Heart left ventricle (tissue), 16 donors: ENCODE results near the gene COG4. TPM values are rescaled to one million over a fixed set of nuclear protein-coding genes. Genes with fewer than 3 reads are reported as not detected.

ENCODE experiments used
- ATAC-seq, 4 donors: fragments of 200-7000 bp; cut with Tn5 transposase; one replicate each; pipeline ENCODE4 v1.9.1; 2020 to 2022; ENCODE audit warnings: moderate library complexity in 4 of 4, mild to moderate bottlenecking in 3 of 4, moderate number of reproducible peaks in 1 of 4
- DNase-seq, 5 donors: peaks; one replicate each; pipeline ENCODE4 v3.0.0-alpha.2; 2020
- H3K27ac ChIP-seq, 12 donors: fragments of 200-600 bp; sonication (generic) in 4 of 12; one replicate each; pipeline versions ENCODE4 v1.5.0 to v1.8.0; 2016 to 2022; ENCODE audit warnings: mild to moderate bottlenecking in 2 of 12
- H3K27me3 ChIP-seq, 9 donors: fragments of 200-600 bp; sonication (generic) in 2 of 9; one replicate each; pipeline versions ENCODE4 v1.5.1 to v1.8.0; 2016 to 2022; ENCODE audit warnings: mild to moderate bottlenecking in 3 of 9
- H3K36me3 ChIP-seq, 9 donors: fragments of 200-600 bp; sonication (generic) in 2 of 9; one replicate each; pipeline versions ENCODE4 v1.5.0 to v1.8.0; 2018 to 2022; ENCODE audit warnings: mild to moderate bottlenecking in 2 of 9
- H3K4me1 ChIP-seq, 12 donors: fragments of 200-600 bp; sonication (generic) in 4 of 12; one replicate each; pipeline versions ENCODE4 v1.5.0 to v1.8.0; 2016 to 2022; ENCODE audit warnings: mild to moderate bottlenecking in 3 of 12
- H3K4me3 ChIP-seq, 12 donors: fragments of 200-600 bp; sonication (generic) in 4 of 12; one replicate each; pipeline versions ENCODE4 v1.5.0 to v1.8.0; 2017 to 2022; ENCODE audit warnings: mild to moderate bottlenecking in 9 of 12, moderate library complexity in 4 of 12
- H3K9me3 ChIP-seq, 12 donors: fragments of 200-600 bp; sonication (generic) in 4 of 12; one replicate each; pipeline versions ENCODE4 v1.5.0 to v1.8.0; 2016 to 2022; ENCODE audit warnings: mild to moderate bottlenecking in 1 of 12
- POLR2A ChIP-seq, 2 donors: fragments of 450-650 bp; IDR thresholded peaks; one replicate each; pipeline ENCODE4 v1.6.1; 2017; ENCODE audit warnings: antibody characterized with exemption in 2 of 2, mild to moderate bottlenecking in 2 of 2, moderate library complexity in 2 of 2
- WGBS, 4 donors: extraction: QIAGEN DNeasy Blood & Tissue Kit in 2 of 4; methylation state at CpG; one replicate each; pipeline versions ENCODE4 v1.1.5 to v1.1.7; 2013 to 2018; 5-methylcytosine and 5-hydroxymethylcytosine counted together
- intact Hi-C, 10 donors: fragments of 100-400 bp; cut with DNase I; formaldehyde crosslinking; loops; one replicate each; pipeline versions ENCODE4 v1.11.1 to v1.14.2; 2022
- polyA plus RNA-seq, 2 donors: library from polyadenylated mRNA; stranded (reverse); fragments of 200-250 nt; gene quantifications; one replicate each; pipeline ENCODE4 v1.2.3, GENCODE V29; 2013
- total RNA-seq, 9 donors: library from RNA; depleted of rRNA in 2 of 9; stranded (reverse); fragments of >200 nt in 2 of 9; fragmentation: NEBNext Ultra II Directional in 3 of 9; extraction: Animal tissue kit (Norgen Biotek cat#: 25700) in 3 of 9; gene quantifications; one replicate each; pipeline versions ENCODE4 v1.1.0 to v1.2.4, GENCODE V29; 2016 to 2023
- TF ChIP-seq, protein P1 (sequence below), 12 donors: fragments of 200-600 bp; sonication (generic) in 4 of 12; IDR thresholded peaks; one replicate each; pipeline versions ENCODE4 v1.5.0 to v1.8.0; 2018 to 2022; ENCODE audit warnings: antibody characterized with exemption in 12 of 12, mild to moderate bottlenecking in 5 of 12
- donor health status: ischemic (EF 13 %, LVEDD 7.1; RV severe dilation, severe dysfunction).
- donor health status: healthy with polysubstance abuse.
- donor health status: DM: no; HTN: yes; CAD: no.
- donor health status: DM: no; HTN: no; CAD: no.
- donor health status: ischemic (EF 25% LVEDD 6.9; RV normal size, moderate dysfunction).
- donor health status: ischemic (EF 25% LVEDD 5.7; RV mildly dilated, moderate dysfunction).
- donor health status: healthy.
- donor health status: DM: yes; HTN: yes; CAD: no.
- donor health status: ischemic (EF 35%, LVEDD 5.7; RV mildly dilated, moderate dysfunction).
- donor health status: nonischemic (EF 11% LVEDD 7.7; RV severe dilation, severe dysfunction).
- donor health status: DM: yes; HTN: yes; CAD: no.
- donor health status: PGD.
- donor health status: ischemic (EF 29% LVEDD 5.4; RV normal size, mild dysfunction).
- donor health status: nonischemic (EF 23%, LVEDD 6.1; RV moderate dilation, normal function).

Gene COG4
- total and polyA plus RNA-seq, 11 donors: 30.7 to 45.7 (median 39.8) TPM

DNA sequence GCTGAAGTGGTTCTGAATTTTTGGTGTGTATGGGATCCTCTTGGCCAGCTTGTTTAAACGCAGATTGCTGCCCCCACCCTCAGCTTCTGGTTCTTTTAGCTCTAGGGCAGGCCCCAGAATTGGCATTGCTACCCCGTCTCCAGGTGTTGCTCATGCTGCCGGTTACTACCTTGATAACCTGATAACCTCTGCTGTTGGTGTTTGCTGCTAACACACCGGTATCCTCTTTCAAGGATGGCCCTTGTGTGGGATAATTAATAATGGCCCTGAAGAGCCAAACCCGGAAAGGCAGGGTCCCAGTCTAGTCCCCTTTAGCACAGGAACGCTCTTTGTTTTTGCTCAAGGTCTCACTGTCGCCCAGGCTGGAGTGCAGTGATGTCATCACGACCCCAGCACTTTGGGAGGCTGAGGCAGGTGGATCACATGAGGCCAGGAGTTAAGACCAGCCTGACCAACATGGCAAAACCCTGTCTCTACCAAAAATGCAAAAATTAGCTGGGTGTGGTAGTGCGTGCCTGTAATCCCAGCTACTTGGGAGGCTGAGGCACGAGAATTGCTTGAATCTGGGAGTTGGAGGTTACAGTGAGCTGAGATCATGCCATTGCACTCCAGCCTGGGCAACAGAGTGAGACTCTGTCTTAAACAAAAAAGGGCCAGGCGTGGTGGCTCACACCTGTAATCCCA, 83.2 kb downstream of the COG4 start:
- peaks cover 0 to 39% (median 22%) of the 10 kb centered on the region in 12 donors for H3K4me1 ChIP-seq
- no peaks in the 10 kb centered on the region for H3K36me3 ChIP-seq
- TF ChIP-seq POLR2A (IDR thresholded peaks at IDR 0.05): no peak
- TF ChIP-seq, protein P1, sequence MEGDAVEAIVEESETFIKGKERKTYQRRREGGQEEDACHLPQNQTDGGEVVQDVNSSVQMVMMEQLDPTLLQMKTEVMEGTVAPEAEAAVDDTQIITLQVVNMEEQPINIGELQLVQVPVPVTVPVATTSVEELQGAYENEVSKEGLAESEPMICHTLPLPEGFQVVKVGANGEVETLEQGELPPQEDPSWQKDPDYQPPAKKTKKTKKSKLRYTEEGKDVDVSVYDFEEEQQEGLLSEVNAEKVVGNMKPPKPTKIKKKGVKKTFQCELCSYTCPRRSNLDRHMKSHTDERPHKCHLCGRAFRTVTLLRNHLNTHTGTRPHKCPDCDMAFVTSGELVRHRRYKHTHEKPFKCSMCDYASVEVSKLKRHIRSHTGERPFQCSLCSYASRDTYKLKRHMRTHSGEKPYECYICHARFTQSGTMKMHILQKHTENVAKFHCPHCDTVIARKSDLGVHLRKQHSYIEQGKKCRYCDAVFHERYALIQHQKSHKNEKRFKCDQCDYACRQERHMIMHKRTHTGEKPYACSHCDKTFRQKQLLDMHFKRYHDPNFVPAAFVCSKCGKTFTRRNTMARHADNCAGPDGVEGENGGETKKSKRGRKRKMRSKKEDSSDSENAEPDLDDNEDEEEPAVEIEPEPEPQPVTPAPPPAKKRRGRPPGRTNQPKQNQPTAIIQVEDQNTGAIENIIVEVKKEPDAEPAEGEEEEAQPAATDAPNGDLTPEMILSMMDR (IDR thresholded peaks at IDR 0.05): no peak
- intact Hi-C loops: no loop called here
- ATAC-seq (no peak), DNase-seq (no peak)
- H3K9me3 ChIP-seq: no peaks in the 10 kb centered on the region
- no peak overlapping the region for H3K27ac ChIP-seq
- H3K27me3 ChIP-seq: no peaks in the 10 kb centered on the region
- H3K4me3 ChIP-seq: peak overlapping the region in 2 of 12 donors; percentile 78 to 83
- 85 to 88% (median 86%) methylated on average over 9 to 11 of the region's 11 CpGs for WGBS, 4 donors

- peak within 1 kb of the TSS; percentile 42 to 98 (median 80) for H3K4me3 ChIP-seq
- peaks cover 0 to 48% (median 27%) of the 10 kb centered on the region in 12 donors for H3K4me1 ChIP-seq
- peaks cover 0 to 6% (median 0%) of the 10 kb centered on the region in 9 donors for H3K36me3 ChIP-seq
- peak within 1 kb of the TSS; percentile 50 to 85 (median 78) for H3K27ac ChIP-seq
- no peaks in the 10 kb centered on the region for H3K9me3 ChIP-seq
- DNase-seq: peak; percentile 96 to 98 (median 96)
- WGBS, 4 donors: 1 to 3% (median 2%) methylated on average over 25 to 86 of the region's 86 CpGs
- intact Hi-C loops: loop anchor here in 7 of 10 donors (1.0 to 5.0 kb wide), 5 partner anchors 11 to 58 kb away; no protein-coding TSS in a partner anchor
- ATAC-seq: peak; percentile 98 to 99 (median 98)
- TF ChIP-seq, protein P1 (IDR thresholded peaks at IDR 0.05): peak in 5 of 12 donors; percentile 6 to 41 (median 29)
- TF ChIP-seq POLR2A (IDR thresholded peaks at IDR 0.05): no peak
- no peaks in the 10 kb centered on the region for H3K27me3 ChIP-seq
These were observed 84.1 kb downstream of the COG4 start, which contains the start of gene ST3GAL2 for GRCh38 chr16:70438969-70439862. ST3GAL2 (minus strand) TSS chr16:70439100; CDS start chr16:70398530, 40,570 bp downstream.

GRCh38 chr16:70438585-70438968, 84.8 kb downstream of the COG4 start:
- intact Hi-C loops: loop anchor here in 7 of 10 donors (2.0 to 5.0 kb wide), 4 partner anchors 41 to 58 kb away; no protein-coding TSS in a partner anchor
- peak; percentile 45 to 75 (median 51) for DNase-seq
- TF ChIP-seq, protein P1 (IDR thresholded peaks at IDR 0.05): no peak
- TF ChIP-seq POLR2A (IDR thresholded peaks at IDR 0.05): no peak
- Histone ChIP-seq H3K27ac (peak overlapping the region; percentile 50 to 85 (median 77)), H3K4me1 (peaks cover 2 to 55% (median 34%) of the 10 kb centered on the region in 12 donors), H3K9me3 (no peaks in the 10 kb centered on the region), H3K4me3 (peak overlapping the region; percentile 42 to 98 (median 80)), H3K27me3 (no peaks in the 10 kb centered on the region), H3K36me3 (peaks cover 0 to 7% (median 0%) of the 10 kb centered on the region in 9 donors)
- 0% methylated on average over 17 to 39 of the region's 39 CpGs for WGBS, 4 donors
- ATAC-seq: peak in 2 of 4 donors; percentile 6 to 19
